AG20443 (cell line): ENCODE measurements around the gene C7orf33.

Source experiments
- DNase-seq: peaks from one replicate; pipeline ENCODE4 v3.0.0; 2012; ENCODE audit warnings: low spot score, mixed read lengths

Gene C7orf33

GRCh38 chr7:148628011-148628410 lies 37.4 kb downstream of the C7orf33 start:
- DNase-seq = no peak

DNA sequence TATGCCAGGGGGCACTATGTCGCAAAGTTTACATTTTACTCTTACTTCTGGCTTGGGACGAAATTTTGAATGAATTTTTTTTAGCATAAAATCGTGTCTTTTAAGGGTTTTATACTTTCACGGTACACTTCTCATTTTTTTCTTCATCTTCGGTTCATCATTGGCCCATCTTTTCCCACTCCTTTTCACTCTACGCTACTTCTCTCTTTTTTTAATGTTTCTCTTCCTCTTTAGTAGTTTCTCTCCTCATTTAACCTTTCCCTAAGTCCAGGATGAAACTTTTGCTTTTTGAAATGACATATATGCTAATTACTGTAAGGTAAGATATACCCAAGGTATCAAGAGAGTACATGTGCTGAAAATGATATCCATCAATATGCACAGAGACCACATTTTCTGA lies 39.5 kb downstream of the C7orf33 start:
- DNase-seq = no peak

GRCh38 chr7:148633761-148634160 lies 43.2 kb downstream of the C7orf33 start:
- DNase-seq = no peak

DNA sequence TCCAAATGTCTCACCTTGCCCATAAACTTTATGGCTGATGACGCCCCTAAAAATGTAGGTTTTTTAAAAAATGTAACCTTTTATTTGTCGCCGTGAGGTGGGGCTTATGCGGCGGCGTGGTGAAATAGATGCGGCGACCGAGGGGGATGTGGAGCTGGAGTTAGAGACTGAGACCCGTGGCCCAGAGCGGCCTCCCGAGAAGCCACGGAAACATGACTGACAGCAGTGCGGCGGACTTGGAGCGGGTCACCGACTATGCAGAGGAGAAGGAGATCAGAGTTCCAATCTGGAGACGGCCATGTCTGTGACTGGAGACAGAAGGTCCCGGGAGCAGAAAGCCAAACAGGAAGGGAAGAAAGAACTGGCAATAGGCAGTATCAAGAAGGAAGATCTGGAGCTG lies 46.5 kb downstream of the C7orf33 start:
- DNase-seq = no peak

GRCh38 chr7:148645898-148646297 lies 55.3 kb downstream of the C7orf33 start:
- DNase-seq = no peak

GRCh38 chr7:148650232-148650858 lies 59.8 kb downstream of the C7orf33 start:
- peak; percentile 50 for DNase-seq

GRCh38 chr7:148652773-148653172 lies 62.2 kb downstream of the C7orf33 start:
- no peak for DNase-seq

DNA sequence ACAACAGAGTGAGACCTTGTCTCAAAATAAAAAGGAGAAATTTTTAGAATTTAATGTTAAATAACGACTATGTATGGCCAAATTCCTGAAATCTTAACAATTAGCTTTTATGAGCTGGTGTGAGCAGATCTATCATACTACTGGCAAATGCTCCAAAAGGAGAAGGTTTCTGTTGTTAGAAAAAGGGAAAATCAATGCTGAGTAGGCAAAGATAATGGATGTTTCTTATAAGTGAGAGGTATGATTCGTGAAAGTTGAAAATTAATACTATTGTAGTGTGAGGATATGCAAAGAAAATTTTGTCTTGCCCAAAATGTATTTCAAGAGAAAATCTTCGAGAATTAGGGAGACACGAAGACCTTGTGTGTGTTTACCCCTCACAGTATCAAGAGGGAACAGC lies 67.4 kb downstream of the C7orf33 start:
- no peak for DNase-seq

- DNase-seq = no peak
Measured at GRCh38 chr7:148661471-148661870, 70.9 kb downstream of the C7orf33 start.

- DNase-seq = no peak
Measured at GRCh38 chr7:148662646-148663045, 72.1 kb downstream of the C7orf33 start.

- peak; percentile 69 for DNase-seq
Measured at GRCh38 chr7:148664324-148664723, 73.8 kb downstream of the C7orf33 start.

DNA sequence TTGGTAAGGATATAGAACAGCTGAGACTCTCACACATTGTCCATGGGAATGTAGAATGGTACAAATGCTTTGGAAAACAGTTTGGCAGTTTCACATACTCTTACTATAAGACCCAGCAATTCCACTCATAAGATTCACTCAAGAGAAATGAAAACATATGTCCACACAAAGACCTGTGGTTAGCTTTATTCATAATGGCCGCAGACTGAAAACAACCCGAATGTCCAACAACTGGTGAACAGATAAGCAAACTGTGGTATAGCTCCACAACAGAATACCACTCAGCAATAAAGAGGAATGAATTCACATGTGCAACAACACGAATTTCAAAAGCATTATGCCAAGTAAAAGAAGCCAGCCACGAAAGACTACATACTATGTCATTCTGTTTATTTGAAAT lies 74.7 kb downstream of the C7orf33 start:
- DNase-seq = no peak
